ENCODE data around the gene SFMBT2. TPM values are rescaled to one million over a fixed set of nuclear protein-coding genes. Genes with fewer than 3 reads are reported as not detected.
"Not testable (repeated sequence)": the region's sequence is repeated elsewhere in the genome, so short reads cannot be mapped to it uniquely, and the experiment has no call there.

SFMBT2 gene
- total and polyA plus RNA-seq, 10 of the 15 experiments (the other 5 are each of a cell fraction or from before 2014, with no cell fraction given) = 2.8 to 29.6 (median 15.1) TPM

DNA sequence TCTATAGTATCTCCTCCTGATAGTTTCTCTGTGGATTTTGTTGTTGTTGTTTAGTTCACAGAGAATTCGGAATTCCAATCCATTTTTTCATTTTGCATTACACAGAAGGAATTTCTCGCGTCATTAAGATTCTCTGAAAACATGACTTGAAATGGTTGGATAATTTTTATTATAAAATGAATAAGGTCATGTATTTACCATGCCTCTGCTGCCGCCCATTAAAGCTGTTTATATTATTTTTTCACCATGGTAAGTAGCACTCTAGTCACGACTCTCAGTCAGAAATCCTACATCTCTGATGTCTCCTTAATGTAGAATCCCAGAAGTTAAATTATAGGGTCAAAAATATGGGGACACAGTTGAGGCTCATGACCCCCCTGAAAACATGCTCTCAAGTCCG lies 19.1 kb downstream of the SFMBT2 start (continued):
- TF ChIP-seq, protein P1, sequence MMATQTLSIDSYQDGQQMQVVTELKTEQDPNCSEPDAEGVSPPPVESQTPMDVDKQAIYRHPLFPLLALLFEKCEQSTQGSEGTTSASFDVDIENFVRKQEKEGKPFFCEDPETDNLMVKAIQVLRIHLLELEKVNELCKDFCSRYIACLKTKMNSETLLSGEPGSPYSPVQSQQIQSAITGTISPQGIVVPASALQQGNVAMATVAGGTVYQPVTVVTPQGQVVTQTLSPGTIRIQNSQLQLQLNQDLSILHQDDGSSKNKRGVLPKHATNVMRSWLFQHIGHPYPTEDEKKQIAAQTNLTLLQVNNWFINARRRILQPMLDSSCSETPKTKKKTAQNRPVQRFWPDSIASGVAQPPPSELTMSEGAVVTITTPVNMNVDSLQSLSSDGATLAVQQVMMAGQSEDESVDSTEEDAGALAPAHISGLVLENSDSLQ (IDR thresholded peaks at IDR 0.05) = no peak
- no peak for TF ChIP-seq FOXK2 (IDR thresholded peaks at IDR 0.05)

DNA sequence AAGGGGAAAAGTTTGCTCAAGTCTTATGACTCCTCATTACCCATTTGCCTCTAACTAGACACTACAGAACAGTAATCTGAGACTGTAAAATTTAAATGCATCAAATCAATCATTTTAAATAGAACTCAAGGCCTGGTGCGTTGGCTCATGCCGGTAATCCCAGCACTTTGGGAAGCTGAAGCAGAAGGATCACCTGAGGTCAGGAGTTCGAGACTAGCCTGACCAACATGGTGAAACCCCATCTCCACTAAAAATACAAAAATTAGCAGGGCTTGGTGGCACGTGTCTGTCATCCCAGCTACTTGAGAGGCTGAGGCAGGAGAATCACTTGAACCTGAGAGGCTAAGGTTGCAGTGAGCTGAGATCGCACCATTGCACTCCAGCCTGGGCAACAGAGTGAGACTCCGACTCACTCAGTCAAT lies 20.1 kb downstream of the SFMBT2 start:
- H3K4me3 ChIP-seq; intact Hi-C loops (cut with micrococcal nuclease; ENCODE audit: unreplicated experiment); SMC1A ChIA-PET (ENCODE audit: uncharacterized antibody, unreplicated experiment); FAIRE-seq; POLR2A ChIA-PET; H3K4me2 ChIP-seq (ENCODE audit: control insufficient read depth, insufficient read depth); ATAC-seq; DNase-seq (ENCODE audit: low read depth, low spot score); H3K36me3 ChIP-seq (ENCODE audit: control insufficient read depth in 2 of 2, insufficient read depth in 2 of 2, low read length in 1 of 2); H4K20me1 ChIP-seq (ENCODE audit: control insufficient read depth, insufficient read depth); in situ Hi-C loops (cut with MboI); H3K27me3 ChIP-seq (replicated peaks in 1 of 2; ENCODE audit: control insufficient read depth in 2 of 2, insufficient read depth in 2 of 2, low read length in 1 of 2); BruUV-seq (replicated peaks); H3K27ac ChIP-seq (ENCODE audit: control insufficient read depth, insufficient read depth); RAD21 ChIA-PET (ENCODE audit: unreplicated experiment); H3K9ac ChIP-seq (ENCODE audit: control insufficient read depth, insufficient read depth, low read length); H2AFZ ChIP-seq (ENCODE audit: control insufficient read depth, low read depth, low read length); H3K9me3 ChIP-seq (replicated peaks; ENCODE audit: control insufficient read depth, insufficient read depth, low read length): not testable (repeated sequence)
- 86% methylated on average over 6 of the region's 6 CpGs for WGBS (ENCODE audit: insufficient coverage, insufficient replicate concordance, low lambda C conversion rate, missing lambda C conversion rate)
- peaks cover 87% of the 10 kb centered on the region for H3K79me2 ChIP-seq (ENCODE audit: control insufficient read depth, insufficient read depth, low read length)
- CTCF ChIA-PET = interaction anchor here (1.5 kb wide), 1 partner anchor 26 kb away, joined by 4 read pairs; no protein-coding TSS in a partner anchor
- H3K4me1 ChIP-seq (ENCODE audit: control insufficient read depth, insufficient read depth, low read length) = peaks cover 16% of the 10 kb centered on the region

DNA sequence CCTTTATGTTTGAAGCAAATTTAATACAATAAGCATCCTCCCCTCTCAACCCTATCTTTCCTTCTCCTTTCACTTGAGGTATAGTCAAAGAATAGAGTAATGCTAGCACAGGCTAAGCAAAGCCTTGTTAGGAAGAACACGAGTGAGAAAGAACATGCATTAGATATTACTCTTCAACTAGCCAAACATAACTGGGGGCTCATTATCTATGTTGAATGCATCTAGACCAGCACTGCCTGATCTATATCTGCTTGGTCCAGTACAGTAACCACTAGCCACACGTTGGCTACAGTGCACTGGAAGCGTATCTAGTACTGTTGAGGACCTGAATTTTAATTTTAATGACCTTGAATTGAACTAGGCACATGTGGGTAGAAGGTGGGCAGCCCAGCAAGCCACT lies 21.0 kb downstream of the SFMBT2 start:
- SMC1A ChIA-PET (ENCODE audit: uncharacterized antibody, unreplicated experiment) = interaction anchor here (0.8 to 1.5 kb wide), 3 partner anchors 14 to 75 kb away, joined by 3 to 4 read pairs (median 4); no protein-coding TSS in a partner anchor
- no peaks in the 10 kb centered on the region for H3K9me3 ChIP-seq (replicated peaks; ENCODE audit: control insufficient read depth, insufficient read depth, low read length)
- intact Hi-C loops (cut with micrococcal nuclease; ENCODE audit: unreplicated experiment) (no loop called here), in situ Hi-C loops (cut with MboI) (no loop called here)
- H3K4me3 ChIP-seq = no peak overlapping the region
- DNase-seq (ENCODE audit: low read depth, low spot score) (no peak), ATAC-seq (peak; percentile 28; the same call in 2 of the 3 replicates), FAIRE-seq (no peak)
- H4K20me1 ChIP-seq (ENCODE audit: control insufficient read depth, insufficient read depth) = no peaks in the 10 kb centered on the region; the same call in 1 of the 2 replicates
- no peak for TF ChIP-seq BCL11A (IDR thresholded peaks at IDR 0.05; ENCODE audit: low read depth, low read length)
- no peak for TF ChIP-seq IKZF1 (conservative IDR thresholded peaks at IDR 0.05)
- TF ChIP-seq ASH2L (IDR thresholded peaks at IDR 0.05; ENCODE audit: borderline replicate concordance, low read depth) = no peak
- TF ChIP-seq, protein P2, sequence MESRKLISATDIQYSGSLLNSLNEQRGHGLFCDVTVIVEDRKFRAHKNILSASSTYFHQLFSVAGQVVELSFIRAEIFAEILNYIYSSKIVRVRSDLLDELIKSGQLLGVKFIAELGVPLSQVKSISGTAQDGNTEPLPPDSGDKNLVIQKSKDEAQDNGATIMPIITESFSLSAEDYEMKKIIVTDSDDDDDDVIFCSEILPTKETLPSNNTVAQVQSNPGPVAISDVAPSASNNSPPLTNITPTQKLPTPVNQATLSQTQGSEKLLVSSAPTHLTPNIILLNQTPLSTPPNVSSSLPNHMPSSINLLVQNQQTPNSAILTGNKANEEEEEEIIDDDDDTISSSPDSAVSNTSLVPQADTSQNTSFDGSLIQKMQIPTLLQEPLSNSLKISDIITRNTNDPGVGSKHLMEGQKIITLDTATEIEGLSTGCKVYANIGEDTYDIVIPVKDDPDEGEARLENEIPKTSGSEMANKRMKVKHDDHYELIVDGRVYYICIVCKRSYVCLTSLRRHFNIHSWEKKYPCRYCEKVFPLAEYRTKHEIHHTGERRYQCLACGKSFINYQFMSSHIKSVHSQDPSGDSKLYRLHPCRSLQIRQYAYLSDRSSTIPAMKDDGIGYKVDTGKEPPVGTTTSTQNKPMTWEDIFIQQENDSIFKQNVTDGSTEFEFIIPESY (IDR thresholded peaks at IDR 0.05) = no peak
- no TSS peak for BruUV-seq (replicated peaks)
- CTCF ChIA-PET = interaction anchor here (1.5 kb wide), 1 partner anchor 27 kb away, joined by 4 read pairs; no protein-coding TSS in a partner anchor
- peaks cover 4 to 10% of the 10 kb centered on the region in 2 experiments for H3K36me3 ChIP-seq (ENCODE audit: control insufficient read depth in 2 of 2, insufficient read depth in 2 of 2, low read length in 1 of 2)
- H3K4me2 ChIP-seq (ENCODE audit: control insufficient read depth, insufficient read depth) = no peak overlapping the region
- no peak overlapping the region for H3K9ac ChIP-seq (ENCODE audit: control insufficient read depth, insufficient read depth, low read length)
- RAD21 ChIA-PET (ENCODE audit: unreplicated experiment) = no interaction called here
- 0 out of 2 replicates have a peak overlapping the region, but pooled peaks have one; percentile 8 for H3K27ac ChIP-seq (ENCODE audit: control insufficient read depth, insufficient read depth)
- H2AFZ ChIP-seq (ENCODE audit: control insufficient read depth, low read depth, low read length) = no peak overlapping the region
- POLR2A ChIA-PET = no interaction called here
- peaks cover 16% of the 10 kb centered on the region for H3K4me1 ChIP-seq (ENCODE audit: control insufficient read depth, insufficient read depth, low read length)
- H3K79me2 ChIP-seq (ENCODE audit: control insufficient read depth, insufficient read depth, low read length) = peaks cover 85% of the 10 kb centered on the region
- no peaks in the 10 kb centered on the region for H3K27me3 ChIP-seq (replicated peaks in 1 of 2; ENCODE audit: control insufficient read depth in 2 of 2, insufficient read depth in 2 of 2, low read length in 1 of 2)
- 73% methylated on average over 3 of the region's 3 CpGs for WGBS (ENCODE audit: insufficient coverage, insufficient replicate concordance, low lambda C conversion rate, missing lambda C conversion rate)
